Inferior parietal cortex (tissue), 1 donor: ENCODE data around the gene SPIN3.
"Not testable (repeated sequence)": the region's sequence is repeated elsewhere in the genome, so short reads cannot be mapped to it uniquely, and the experiment has no call there.

Source experiments
- DNase-seq: peaks from one replicate; pipeline ENCODE4 v3.0.0-alpha.2; 2016; ENCODE audit errors: extremely low spot score

SPIN3 gene

GRCh38 chrX:56995271-56995994, at the start of gene SPIN3:
SPIN3 (minus strand) TSS chrX:56995541; CDS start chrX:56994947, 594 bp downstream.
- DNase-seq, result peak; percentile 47

GRCh38 chrX:57044245-57044644, 48.9 kb upstream of the SPIN3 start:
- peak; percentile 0 for DNase-seq

GRCh38 chrX:57037265-57037664, 41.9 kb upstream of the SPIN3 start:
- not testable (repeated sequence) for DNase-seq

GRCh38 chrX:56994375-56995270, 718 bp downstream of the SPIN3 start:
- no peak for DNase-seq

- no peak for DNase-seq
Measured at GRCh38 chrX:56987741-56988140, 7.6 kb downstream of the SPIN3 start.

DNA sequence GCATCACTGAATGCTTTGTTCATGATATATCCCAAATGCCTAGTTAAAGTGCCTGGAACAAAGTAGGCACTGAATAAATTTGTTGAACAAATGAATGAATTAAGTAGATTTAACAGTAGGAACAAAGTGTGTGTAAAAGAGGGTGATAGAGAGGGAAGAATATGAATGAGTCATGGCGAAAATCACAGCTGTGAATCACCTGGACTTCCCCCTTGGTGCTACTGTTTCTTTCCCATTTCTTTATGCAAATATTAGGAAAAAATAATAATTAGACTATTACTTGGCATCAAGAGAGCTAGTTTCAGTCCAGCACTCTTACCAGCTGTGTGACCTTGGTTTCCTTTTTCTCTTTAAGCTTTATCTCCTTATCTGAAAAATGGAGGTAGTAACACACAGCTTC, 9.2 kb downstream of the SPIN3 start:
- DNase-seq, result no peak

DNA sequence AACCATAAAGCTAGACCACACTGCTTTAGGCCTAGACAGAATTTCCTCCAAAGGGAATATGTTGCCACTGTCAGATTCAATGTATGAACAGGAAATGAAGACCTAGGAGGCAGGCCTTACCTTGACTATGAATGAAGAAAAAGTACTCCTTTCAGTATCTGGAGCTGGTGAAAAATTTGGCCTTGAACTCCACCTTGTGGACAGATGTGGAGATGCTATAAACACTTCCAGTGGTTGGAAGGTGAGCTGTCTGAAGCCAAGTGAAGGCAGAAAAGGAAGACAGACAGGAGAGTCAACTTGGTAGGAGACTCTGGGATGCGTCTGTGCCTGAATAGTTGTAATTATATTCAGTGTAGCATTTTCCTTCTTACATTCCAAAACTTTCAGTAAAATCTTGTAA, 17.2 kb downstream of the SPIN3 start:
- peak; percentile 22 for DNase-seq

DNA sequence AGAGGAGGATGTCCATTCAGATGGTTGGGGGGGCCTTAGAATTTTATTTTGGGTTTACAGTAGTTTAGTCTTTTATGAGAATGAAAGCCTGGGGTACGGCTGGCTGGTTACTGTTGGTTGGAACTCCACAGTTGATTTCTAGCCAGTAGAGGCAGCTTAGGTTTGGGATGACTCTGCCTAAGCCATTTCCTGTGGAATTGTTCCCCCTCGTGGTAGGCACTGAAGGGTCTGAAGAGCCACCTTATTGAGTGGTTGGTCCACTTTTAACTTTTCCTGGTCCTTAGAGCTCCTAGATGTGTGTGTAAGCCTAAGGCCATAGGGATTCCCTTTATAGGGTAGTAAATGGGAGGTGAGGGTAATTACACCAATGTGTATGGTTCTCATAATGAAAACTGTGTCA, 19.7 kb downstream of the SPIN3 start:
- no peak for DNase-seq

DNA sequence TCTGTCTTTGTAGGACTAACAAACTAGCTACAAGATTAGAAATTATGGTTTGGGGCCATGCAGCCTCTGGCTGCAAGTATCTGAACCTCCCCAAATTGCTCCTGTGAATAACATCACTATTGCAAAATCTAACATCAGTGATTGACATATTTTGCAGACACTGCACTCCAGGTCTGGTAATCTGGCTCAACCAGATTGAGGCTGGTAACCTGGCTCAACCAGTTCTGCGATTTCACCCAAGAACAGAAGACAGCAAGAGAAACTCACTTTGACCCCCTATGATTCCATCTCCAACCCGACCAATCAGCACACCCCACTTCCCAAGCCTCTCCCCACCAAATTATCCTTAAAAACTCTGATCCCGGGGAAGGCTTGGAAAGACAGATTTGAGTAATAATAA, 20.9 kb downstream of the SPIN3 start:
- no peak for DNase-seq

DNA sequence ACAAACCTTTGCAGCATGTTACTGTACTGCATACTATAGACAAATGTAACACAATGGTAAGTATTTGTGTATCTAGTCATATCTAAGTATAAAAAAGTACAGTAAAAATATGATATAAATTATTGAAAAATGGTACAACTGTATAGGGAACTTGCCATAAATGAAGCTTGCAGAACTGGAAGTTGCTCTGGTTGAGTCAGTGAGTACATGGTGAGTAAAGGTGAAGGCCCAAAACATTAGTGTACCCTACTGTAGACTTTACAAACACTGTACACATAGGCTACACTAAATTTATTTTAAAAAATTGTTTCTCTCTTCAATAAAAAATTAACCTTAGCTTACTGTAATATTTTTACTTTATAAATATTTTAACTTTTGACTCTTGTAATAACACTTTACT, 25.8 kb downstream of the SPIN3 start:
- DNase-seq, result no peak

- no peak for DNase-seq
Measured at GRCh38 chrX:56968980-56969379, 26.4 kb downstream of the SPIN3 start.

- no peak for DNase-seq
Measured at GRCh38 chrX:56963377-56963776, 32.0 kb downstream of the SPIN3 start.

DNA sequence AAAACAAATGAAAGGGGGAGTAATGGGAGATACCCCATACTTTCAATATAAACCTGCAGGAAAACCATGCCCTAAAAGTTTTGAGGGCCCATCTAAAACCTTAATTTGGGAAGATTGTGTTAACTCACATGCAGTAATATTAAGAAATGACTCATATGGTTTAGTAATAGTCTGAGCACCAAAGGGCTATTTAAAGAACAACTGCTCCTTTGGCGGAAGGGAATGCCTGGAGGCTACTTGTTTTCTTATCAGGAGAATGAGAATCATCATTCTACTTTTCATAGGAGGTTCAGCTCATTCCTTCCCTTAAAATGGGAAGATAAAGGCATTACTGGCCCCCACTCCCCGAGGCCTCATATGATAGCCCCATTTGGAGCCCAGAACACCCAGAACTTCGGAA, 47.6 kb downstream of the SPIN3 start:
- DNase-seq, result no peak

DNA sequence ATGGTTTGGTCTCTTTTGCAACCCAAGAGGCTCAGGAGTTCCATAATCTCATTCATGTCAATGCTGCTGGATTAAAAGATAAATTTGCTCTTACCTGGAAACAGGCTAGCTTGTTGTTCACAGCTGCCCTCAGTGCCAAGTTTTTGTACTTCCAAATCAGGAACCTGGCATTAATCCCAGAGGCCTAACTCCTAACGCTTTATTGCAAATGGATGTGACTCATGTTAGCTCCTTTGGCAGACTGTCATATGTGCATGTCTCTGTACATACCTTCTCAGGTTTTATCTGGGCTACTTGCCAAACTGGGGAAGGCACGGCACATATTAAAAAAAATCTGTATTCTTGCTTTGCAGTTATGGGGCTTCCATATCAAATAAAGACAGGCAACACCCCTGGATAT, 49.1 kb downstream of the SPIN3 start:
- peak; percentile 1 for DNase-seq

DNA sequence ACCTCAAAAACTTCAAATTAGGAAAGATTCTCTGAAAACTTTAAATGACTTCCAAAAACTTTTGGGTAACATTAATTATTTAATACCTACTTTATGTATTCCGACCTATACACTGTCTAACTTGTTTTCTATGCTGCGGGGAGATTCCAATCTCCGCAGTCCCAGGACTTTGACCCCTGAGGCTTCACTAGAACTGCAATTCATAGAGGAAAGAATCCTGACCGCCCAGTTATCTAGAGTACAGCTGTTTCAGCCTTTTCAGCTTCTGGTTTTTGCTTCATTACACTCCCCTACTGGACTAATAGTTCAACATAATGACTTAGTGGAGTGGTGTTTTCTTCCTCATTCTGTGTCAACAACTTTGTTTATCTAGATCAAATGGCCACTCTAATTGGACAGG, 50.1 kb downstream of the SPIN3 start:
- DNase-seq, result not testable (repeated sequence)

DNA sequence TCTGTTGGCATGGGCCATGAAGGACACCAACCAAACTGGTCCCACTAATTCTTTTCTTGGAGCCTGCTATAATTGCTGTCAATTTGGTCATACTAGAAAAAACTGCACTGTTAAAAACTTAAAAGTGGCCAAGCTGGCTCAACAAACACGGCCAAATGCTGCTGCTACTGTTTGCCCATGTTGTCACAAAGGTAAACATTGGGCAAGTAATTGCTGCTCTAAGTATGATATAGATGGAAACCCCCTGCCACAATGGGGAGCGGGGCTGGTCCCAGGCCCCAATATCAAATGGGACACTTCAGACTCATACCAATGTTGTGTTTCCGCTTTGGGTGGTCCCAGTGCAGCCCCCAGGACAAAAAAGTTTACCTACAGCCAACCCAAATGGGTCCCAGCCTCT, 52.1 kb downstream of the SPIN3 start:
- no peak for DNase-seq
